CMK (cell line): Measurements from ENCODE around the gene MSL3B.

Experiments used
- DNase-seq: peaks from one replicate; pipeline ENCODE4 v3.0.0-alpha.2; 2010; ENCODE audit warnings: low read depth

Gene MSL3B

DNA sequence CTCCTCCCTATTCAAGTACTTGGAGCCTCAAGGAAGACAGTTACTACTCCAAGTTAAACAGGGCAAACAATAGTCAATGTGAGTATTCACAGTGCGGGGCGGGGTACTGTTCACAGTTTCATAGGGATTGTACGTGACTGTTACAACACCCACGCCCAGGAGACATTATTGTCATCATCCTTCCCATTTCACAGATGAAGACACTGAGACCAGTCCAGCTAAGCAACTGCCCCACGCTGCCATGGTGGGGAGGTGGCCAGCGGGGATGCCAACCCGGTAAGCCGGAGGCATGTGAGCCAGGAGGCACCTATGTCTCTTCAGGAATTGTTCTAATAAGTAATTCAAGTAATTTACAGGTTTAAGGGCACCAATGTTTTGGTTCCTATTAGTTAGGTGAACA lies 14.8 kb downstream of the MSL3B start:
- DNase-seq: no peak

DNA sequence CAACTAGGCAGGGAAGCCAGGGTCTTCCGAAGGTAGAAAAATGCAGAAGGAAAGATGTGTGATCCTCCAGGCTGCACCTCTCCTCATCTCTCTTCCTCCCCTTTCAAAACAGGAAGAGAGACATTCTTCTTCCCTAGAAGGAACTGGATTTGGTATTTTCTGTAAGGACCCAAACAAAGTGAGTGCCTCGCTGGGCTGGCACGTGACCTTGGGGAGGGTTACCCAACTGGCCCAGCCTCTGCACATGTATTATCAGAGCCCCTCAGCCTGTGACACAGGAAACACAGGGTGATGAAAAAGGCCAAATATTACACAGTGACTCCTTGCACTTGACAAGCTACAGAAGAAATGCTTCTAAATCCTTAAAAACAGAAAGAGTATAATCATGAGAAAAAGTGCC lies 16.1 kb downstream of the MSL3B start:
- DNase-seq: no peak

DNA sequence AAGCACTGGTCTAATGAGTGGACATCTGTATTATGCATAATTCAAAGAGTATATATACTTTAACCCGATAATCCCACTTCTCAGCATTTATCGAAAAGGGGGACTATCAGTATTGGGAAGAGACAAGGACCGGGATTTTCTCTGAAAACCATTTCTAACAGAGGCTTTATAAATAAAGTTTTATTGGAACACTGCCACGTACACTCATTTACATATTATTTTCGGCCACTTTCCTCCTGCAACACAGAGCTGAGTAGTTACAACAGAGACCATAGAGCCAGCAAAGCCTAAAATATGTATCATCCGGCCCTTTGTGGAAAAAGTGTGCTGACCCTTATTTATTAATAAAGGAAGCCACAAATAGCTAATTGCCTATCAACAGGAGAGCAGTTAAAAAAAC lies 17.0 kb downstream of the MSL3B start:
- DNase-seq: no peak

DNA sequence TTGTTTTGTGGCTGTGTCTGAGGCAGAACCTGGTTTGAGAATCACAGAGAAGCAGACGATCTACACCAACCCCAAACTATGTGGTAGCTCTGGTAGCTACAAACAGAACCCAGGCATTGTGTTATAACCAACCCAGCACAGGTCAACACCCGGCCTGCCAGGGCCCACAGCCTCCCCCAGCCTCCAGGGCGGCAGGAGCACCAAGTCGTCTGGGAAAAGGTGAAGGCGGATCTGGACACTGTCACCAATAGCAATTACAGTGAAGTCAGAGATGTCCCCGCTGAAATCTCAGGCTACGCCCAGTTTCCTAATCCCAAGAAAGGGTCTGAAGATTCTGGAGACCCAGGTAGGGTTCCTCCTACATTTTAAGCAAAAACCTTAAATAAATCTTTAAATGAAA lies 17.4 kb downstream of the MSL3B start:
- DNase-seq: no peak

DNA sequence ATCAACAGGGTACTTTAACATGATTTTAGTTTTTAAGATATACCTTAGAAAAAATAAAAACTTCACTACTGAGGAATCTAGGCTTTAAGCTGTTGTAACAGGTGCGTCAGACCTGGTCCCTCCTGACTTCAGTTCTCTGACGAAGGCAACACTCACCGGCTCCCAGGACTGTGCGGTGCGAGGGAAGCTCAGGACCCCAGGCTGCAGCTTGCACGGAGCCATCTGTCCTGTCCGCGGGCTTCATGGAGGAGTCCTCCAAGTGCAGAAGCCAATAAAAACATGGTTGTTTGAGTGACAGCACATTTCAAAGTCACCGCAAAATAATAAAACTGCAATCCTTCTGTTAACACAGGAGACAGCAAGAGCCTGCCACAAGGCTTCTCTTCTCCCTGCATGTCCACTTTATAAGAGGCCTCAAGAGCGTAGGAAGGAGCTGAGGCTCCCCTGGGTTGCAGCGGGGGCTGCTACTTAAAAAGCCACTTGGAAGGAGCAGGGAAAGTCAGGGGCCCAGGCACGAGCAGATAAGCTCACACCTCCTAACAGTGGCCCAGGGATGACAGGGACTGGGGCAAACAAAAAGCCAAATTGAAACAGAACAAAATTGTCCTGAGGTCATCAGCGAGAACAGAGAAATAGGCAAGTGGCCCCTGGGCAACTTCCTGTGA lies 18.4 kb downstream of the MSL3B start:
- no peak for DNase-seq

DNA sequence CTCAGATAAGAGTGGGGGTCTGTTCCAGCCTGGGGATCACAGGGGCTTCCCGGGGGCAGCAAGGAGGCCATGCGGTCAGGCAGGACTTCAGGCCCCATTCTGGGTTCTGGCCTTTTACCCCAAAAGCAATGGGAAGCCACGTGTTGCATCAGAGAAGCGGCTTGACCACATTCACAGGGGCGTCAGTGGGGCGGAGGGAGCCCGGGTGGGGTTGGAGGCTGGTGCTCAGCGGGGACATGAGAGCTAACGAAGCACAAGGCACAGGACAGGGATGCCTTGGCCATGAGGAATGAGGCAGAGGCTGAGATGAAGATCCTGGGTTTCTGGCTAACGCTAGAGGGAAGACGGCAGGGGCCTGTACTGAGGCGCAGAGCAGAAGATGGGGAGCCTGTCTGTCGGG lies 19.9 kb downstream of the MSL3B start:
- no peak for DNase-seq

DNA sequence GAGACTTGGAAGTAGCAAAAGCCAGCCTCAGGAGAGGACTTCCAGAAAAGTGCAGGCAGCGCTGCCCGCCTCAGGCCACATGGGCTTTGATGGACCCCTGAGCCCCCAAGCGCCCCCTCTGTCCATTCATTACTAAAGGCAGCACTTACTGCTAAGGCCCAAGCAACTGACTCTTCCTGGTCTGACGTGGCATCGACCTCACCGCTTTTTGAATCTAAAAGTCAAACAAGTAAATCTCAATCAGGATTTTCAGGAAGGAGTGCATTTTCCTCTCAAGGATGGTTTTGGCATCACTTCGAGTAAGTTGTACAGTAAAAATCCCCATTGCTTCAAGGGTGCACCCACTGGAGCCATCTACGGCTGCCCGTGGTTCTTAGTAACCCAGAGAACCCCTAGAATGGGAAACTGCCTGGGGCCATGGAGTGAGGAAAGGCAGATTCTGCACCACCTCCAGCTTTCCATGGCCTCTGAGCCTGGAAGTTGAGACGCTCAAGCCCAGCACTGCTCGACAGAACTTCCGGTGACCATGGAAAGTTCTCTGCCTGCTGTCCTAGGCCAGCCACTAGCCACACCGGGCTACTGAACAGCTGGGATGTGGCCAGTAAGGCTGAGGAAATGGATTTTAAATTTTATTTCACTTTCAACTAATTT lies 20.8 kb downstream of the MSL3B start:
- DNase-seq: no peak

DNA sequence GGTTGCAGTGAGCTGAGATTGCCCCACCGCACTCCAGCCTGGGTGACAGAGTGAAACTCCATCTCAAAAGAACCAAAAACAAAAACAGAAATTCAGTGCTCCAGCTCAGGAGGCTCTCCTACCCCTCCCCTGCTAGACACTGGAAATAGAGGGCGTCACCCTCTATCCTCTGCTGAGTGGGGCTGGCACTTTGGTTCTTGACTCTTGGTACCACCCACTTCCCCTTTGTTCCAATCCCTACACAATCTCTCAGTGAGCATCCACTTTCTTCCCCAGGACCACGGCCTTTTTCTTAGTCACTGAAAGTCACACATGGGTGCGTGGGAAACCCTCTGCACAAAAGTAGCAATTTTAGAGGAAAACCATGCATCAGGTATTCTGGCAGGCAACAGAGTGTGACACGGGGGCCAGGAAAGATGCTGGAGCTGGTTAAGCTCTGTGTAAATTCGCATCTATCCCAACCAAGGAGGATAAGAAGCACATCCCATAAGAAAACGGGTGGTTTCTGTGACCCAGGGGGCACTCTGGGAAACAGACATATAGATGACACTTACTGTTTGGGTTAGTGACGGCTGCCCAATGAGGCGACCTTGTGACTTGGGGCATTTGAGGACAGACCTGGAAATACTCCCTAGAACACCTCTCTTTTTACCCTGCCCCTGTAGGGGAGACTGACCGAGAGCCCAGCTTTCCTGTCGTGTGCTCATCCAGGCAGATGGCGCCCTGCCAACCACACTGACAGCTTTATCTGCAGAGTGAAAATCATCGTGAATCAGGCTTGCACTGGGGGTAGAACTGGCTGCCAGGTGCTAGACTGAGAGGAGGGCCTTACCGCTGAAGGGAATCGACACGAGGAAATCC lies 21.6 kb downstream of the MSL3B start:
- DNase-seq: no peak

DNA sequence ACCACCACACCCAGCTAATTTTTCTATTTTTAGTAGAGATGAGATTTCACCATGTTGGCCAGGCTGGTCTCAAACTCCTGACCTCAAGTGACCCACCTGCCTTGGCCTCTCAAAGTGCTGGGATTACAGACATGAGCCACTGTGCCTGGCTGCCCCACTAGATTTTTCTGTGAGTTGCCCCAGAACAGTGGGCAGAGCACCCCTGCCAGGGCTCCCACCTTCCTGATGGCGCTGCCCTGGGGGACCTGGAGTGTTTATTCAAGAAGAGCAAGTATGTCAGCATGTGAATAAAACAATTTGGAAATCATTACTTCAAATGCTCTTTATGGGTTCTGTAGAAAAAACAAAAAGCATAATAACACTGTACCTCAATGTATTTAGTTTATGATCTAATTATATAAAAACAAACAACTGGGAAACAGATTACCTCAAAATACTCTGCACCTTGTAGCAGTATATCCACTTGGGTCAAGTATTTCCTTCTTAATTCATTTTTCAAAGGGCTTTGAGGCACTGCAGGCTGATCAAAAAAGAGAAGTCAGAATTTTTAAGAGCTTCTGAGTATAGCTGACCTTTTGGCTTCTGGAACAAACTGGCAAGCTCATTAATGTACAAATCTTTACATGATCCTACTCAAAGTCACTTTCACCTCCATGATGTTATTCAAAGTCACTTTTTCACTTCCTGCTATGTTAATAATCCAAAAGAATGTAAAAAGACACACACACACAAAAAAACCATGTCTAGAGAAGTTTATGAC lies 22.7 kb downstream of the MSL3B start:
- no peak for DNase-seq

DNA sequence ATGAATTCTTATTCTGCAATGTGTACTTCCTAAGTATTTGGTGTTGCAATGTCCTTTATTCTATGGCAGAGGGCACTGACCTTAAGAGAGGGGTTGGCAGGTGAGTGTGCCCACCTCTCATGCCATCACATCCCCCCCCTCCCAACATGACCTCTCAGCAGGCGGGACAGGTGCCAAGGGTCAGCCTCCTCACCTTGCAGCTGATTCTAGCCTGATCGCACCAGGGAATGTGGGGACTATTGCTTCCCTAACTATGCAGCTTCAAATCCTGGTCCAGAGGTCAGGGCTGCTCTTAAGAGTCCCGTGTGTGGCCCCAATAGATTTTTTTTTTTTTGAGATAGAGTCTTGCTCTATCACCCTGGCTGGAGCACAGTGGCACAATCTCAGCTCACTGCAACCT lies 23.4 kb downstream of the MSL3B start:
- no peak for DNase-seq

DNA sequence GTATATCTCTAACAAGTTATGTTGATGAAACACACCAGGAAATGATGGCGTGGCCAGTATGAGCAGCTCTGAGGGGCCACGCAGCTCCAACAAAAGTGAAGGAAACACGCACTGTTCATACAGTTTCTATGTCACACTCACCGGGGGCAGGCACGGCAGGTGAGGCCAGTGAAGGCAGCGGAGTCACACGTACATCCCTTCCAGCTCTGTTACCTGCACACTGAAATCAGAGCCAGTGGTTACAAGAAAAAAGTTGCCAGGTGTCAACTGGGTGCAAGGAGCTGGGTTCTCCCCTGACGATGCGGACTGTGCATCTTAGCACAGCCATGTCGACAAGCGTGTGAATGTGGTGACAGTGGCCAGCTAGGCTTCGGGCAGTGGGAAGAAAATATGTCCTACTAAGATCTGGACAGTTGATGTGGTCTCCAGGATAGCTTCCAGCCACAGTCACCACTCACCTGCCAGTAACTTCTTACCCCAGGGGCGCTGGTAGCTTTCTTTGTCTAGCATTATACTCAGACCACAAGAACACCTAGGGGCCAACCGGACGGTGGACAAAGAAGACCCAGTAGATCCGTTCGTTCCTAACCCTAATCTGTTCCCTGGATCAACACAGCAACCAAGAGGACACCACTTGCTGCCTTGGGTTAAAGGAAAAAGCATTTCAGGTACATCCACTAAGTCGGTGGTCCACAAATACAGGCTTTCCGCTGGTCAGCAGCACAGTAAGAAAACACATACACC lies 23.9 kb downstream of the MSL3B start:
- no peak for DNase-seq

DNA sequence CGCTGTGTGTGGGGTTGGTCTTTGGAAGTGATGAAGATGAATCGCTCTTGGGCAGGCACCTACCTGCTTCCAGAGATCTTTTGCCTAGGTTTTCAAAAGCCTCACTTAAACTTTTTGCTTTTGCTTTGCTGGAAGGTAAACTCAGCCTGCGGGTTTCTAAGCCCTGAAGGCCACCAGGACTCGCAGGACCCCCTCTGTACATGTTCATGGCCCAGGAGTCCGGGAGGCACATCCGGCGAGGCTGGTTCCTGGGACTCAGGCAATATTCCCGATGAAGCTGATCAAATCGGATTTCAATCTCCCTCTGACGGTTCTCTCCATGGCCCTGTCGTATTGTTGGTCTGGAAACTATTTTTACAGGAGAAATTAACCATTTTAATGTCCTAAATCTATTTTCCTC lies 27.0 kb downstream of the MSL3B start:
- no peak for DNase-seq

DNA sequence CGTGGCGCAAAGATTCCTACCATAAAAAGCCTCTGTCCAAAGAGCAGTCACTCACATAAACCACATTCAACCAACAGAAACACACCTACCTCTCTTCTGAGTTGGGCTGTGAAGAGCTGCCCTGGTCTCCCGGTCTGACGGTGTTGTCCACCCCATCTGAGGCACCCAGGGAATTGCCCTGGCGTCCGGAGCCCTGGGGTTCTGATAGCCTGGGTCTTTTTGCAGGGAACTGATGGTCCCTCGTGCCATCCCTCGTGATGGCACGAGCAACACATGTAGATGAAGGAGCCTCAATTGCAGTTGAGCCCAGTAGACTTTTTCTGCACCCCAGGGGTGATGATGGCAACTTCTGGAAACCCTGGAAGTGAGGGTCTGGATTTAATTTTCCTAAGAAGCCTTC lies 27.7 kb downstream of the MSL3B start:
- no peak for DNase-seq

DNA sequence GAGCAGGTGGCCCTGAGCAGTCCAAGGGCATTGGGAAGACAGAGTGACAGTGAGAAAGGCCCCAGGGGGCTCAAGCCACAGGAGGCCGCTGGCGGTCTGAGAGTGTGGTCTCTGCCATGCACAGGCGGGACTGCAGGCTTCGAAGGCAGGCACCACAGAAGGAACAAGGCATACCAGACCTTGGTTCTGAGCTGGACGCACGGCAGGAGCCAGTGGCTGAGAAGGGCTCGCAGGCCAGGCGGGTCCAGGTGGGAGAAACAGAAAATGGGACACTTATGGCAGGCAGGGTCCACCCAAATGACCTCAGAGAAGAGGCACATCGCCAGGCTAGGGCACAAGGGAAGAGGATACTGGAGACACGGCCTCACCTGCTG lies 28.8 kb downstream of the MSL3B start:
- no peak for DNase-seq

DNA sequence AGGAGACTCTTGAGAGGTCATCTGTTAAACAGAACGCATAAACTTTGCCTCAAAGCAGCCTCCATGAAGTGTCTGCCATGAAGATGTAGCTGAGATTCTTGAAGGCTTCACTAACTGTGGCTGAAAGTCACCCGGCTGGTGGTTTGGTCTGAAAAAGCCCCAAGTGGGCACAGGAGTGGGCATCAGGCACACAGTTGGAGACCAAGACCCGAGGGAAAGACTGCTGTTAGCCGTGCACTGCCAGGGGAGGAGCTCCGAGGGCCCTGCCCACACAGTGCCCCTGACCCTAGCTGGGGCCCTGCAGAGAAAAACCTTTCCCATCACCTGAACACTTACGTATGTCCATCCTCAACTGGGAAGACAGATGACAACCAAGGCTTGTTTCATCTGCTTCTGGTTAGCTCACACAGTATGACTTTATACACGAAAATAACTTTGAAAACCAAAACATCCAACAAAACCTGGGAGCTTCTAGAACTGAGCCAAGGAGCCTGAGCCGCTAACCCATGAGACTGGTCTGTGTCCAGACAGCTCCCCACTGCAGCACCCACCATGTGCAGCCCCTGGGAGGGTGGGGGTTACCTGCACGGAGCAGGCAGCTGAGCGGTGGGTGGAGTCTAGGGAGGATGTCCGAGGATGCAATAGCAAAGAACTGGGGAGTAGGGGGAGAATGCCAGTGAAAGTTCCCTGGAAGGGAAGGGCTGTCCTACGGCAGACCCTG lies 29.3 kb downstream of the MSL3B start:
- DNase-seq: no peak

DNA sequence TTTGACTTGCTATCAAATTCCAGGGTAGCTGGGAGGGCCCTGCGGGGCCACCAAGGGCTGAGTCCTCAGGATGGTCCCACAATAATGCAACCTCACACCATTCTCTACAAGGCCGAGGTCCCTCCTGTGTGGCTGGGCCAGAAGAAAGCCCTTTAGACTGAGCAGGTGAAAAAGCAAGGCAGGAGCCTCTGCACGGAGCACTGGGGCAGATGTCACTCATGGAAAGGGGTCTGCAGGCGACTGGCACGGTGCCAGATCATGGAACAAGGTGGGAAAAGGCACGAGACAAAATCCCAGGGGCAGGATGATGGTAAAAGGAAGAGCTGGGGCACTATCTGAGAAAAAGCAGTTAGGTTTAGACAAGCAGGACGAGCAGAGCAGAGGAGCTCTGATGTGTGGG lies 29.9 kb downstream of the MSL3B start:
- no peak for DNase-seq

DNA sequence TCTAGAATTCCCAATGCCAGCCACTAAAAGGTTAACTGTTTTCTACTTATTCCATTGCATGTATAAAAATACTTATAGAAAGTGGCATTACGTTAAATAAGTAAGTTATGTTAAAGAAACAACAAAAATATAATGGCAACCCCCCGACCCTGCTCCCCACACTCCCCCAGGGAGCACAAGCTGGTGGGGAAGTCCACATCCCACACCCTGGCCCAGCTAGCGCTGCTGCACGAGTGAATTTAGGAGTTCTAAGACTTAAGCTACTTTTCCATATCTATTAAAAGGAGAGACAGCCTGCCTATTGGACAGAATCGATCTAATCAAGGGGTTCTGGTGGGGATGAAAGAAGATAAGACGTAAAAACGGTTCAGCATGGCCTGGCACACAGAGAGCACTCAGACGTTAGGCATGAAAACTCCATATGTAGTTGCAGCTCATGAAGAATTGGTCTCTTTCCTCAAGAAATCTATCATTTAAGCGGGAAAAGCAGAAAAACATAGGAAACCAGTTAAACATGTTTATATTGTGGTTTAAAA lies 30.4 kb downstream of the MSL3B start:
- no peak for DNase-seq

DNA sequence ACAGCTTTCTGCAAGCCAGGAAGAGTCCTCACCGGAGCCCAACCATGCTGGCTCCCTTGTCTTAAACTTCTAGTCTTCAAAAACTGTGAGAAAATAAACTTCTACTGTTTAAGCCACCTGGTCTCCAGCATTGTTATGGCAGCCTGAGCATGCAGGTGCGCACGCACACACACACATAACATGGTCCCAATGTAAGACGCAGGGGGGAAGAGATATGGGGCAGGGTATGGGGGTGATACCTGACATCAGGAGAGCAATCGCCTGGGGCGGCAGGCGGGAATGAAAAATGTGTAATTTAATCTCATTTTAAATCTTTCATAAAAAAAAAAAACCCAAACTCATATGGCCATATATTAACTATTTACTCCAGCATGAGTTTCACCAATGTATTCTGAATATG lies 31.8 kb downstream of the MSL3B start:
- DNase-seq: no peak

DNA sequence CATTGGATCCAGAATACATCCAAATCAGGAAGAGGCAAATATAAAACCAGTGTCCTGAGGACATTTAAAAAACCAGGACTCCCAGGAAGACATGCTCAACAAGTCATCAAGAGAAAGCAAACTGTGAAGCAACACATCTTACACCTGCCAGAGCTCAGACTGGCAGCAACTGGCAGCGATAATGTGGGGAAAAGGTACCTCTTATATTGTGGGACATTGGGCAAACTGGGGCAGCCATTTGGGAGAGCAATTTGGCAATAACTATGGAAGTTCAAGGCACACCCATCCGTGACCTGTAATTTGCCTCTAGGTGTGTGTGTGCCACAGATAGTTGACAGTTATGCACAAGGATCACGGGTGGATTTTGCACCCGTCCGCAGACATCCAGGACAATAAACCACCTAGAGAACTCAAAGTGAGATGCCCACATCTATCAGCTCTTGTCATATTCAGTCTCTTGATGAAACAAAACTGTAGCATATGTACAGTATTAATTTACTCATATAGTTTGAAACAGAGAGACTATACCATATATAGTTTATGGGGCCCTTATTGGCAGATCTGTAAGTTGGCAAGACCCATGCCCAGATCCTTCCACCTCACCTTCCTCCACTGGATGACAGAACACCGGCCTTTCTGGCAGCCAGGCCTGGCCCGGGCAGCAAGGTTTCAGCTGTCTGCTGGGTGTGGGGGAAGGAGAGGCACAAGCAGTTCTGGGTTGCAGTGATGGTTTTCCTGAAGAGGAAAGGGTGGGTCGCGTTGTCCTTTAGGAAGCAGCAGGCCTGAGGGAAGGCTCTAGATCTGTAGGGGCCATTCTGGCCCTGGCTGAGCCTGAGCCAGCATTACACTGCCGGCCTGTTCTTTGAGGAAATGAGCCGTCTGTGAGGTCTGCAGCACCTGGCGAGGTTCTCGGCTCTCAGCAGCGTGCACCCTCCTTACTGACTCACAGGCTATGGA lies 32.7 kb downstream of the MSL3B start:
- DNase-seq: no peak

DNA sequence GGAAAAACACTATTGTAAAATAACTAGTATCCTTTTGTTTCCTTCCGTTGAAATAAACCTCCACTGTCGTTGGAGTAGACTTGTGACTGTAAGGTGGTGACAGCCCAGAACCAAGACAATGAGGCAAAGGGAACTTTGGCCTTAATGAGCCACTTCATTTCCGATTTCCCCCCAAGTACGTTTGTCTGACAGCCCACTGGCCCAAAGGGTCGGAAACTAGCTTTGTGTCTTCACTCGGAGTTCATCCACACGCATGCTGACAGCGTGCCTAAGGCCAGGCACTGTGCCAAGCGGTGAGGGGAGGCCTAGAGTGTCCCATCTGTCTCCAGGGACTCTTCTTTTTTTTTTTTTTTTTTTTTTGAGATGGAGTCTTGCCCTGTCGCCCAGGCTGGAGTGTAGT lies 34.8 kb downstream of the MSL3B start:
- DNase-seq: no peak
